ENCODE data around the gene TTC24.
"Not testable (repeated sequence)": the region's sequence is repeated elsewhere in the genome, so short reads cannot be mapped to it uniquely, and the experiment has no call there.

Gene TTC24

DNA sequence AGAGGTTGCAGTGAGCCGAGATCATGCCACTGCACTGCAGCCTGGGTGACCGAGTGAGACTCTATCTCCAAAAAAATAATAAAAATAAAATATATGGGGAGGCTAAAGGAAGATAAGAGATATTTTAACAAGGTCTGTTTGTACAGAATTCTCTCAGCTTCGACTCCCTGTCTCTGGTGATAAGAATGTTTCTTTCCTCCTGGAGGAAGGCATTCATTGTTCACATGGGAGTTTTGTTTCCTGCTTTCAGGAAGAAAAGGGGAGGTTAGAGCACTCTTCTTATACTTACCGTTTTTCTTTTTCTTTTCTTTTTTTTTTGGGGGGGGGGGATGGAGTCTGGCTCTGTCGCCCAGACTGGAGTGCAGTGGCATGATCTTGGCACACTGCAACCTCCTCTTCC is 10.0 kb downstream of the TTC24 start:
- DNase-seq, result no peak

DNA sequence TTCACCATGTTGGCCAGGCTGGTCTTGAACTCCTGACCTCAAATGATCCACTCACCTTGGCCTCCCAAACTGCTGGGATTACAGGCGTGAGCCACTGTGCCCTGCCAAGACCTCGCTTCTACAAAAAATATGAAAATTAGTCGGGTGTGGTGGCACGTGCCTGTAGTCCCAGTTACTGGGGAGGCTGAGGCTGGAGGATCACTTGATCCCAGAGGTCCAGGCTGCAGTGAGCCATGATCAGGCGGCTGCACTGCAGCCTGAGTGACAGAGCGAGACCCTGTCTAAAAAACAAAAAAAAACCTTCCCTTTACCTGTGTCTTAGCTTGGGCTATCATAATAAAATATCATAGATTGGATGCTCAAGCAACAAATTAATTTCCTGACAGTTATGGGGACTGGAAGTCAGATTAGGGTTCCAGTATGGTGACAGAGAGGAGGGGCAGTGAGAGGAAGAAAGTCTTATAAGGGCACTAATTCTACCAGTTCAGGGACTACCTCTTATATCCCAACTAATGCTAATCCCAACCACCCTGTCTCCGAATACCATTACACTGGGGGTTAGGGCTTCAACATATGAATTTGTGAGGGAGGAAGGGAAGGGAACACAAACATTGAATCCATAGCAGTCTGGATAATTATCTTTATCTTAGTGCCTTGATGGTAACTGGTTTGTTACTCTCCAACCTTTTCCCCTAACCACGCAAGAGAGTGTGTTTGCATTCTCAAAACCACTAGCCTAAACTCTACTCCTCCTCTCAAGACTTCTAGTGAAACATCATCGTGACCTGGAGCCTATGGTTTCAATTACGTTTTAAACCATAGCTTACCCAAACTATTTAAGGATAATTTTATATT is 11.0 kb downstream of the TTC24 start:
- DNase-seq, result no peak

DNA sequence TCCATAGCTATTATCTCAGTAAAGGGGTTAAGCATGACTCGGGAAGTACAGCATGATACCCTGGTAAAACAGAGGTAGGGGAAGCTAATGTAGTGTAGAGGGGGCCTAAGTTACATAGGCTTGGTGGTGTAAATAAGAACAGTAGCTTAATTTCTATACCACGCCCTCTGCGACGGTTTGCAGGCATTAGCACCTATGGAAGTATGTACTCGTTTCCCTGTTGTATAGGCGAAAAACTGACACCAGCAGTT is 11.6 kb downstream of the TTC24 start:
- DNase-seq, result no peak

DNA sequence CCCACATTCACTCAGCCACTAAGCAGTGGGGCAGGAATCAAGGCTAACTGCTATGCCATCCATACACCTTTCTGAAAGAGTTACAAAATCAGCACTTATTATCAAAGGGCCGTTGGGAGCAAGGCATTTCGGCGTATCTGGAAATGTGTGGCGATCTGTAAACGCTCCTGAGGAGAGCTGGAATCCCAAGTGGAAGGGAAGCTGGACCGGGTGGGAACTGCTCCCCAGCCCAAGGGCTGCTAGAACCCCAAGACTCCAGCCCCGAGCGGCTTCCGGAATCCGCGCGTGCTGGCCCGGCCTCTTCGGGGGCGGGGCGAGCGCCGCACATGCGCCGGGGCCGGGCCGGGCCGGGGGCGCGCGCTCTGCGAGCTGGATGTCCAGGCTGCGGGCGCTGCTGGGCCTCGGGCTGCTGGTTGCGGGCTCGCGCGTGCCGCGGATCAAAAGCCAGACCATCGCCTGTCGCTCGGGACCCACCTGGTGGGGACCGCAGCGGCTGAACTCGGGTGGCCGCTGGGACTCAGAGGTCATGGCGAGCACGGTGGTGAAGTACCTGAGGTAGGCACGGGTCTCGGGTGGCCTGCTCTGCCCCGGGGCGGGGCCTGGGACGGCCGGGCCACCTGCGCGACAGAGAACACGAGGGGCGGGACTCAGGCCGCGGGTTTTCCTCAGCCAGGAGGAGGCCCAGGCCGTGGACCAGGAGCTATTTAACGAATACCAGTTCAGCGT is 12.1 kb downstream of the TTC24 start, which contains the start of gene NAXE:
TSS of gene NAXE (plus strand) at position 345 of the 726 bp plus-strand sequence. CDS start at position 374, 29 bp downstream.
- DNase-seq, result peak; percentile 33

DNA sequence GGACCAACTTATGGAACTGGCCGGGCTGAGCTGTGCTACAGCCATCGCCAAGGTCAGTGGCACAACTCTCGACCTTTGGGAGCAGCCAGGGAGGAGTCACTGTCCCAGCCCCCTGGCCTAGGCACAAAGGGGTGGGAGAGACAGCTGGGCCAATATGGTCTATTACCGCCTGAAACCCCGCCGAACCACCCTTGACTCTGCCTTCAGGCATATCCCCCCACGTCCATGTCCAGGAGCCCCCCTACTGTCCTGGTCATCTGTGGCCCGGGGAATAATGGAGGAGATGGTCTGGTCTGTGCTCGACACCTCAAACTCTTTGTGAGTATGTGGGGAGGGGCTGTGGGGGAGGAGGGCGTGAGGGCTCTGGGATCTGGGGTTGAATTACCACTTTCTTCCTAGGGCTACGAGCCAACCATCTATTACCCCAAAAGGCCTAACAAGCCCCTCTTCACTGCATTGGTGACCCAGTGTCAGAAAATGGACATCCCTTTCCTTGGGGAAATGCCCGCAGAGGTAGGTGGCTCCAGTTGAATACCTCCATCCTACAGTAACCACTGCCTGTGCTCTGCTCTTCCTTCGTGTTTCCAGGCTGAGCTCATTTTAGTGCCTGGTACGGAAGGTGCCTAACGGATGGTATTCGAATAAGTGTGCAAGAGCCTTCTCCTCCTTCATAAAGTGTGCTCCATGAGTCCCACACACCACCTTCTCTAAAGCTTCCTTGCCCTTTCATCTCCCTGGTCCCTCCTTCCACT is 12.8 kb downstream of the TTC24 start:
- no peak for DNase-seq

DNA sequence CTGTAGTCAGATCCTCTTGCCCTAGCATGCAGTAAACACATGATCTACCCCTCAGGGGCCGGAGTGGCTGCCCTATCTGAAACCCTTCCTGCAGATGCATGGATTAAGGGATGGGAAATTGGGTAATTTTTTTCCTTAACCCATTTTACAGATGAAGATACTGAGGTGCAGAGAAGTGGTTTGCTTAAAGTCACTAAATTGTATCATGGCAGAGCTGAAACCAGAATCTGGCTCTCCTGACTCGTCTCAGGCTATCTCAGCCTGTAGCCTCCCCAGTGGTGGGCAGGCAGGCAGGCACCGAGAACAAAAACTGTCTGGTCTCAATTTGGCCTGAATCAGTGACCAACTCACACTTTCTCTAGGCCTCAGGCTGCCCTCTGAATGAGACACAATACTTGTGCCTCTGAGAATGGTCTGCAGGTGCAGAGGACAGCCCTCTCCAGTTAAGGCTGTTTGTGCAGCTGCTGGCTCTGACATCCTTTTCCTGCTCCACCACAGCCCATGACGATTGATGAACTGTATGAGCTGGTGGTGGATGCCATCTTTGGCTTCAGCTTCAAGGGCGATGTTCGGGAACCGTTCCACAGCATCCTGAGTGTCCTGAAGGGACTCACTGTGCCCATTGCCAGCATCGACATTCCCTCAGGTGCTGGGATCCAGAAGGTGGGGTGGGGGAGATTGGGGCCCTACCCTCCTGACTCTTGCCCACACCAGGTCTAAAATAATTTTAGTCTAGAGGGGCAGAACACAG is 13.6 kb downstream of the TTC24 start:
- no peak for DNase-seq

DNA sequence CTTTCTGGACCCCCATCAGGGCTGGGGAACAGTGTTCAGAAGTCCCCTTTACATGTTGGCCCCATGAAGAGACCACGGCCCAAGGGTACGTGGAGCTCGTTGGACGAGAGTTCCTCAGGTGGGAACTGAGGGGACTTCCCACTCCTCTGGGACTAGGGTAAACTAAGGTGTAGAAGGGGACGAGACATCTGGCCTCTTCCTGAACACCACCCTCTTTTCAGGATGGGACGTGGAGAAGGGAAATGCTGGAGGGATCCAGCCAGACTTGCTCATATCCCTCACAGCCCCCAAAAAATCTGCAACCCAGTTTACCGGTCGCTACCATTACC is 14.1 kb downstream of the TTC24 start:
- no peak for DNase-seq

DNA sequence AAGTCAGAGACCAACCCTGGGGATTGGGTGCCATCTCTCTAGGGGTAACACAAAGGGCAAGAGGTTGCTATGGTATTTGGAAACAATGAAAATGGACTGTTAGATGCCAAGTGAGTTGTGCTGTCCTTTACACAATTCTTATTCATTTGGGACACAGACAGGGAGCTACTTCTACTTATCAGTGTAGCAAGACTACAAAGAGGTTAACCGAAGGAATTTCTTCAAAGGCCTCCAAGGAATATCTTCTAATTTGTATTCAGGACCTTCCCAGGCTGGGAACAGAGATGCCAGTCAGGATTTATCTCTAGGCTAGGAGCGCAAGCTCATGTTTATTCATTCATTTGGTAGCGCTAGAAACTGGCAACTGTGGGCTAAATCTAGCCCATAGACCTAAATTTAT is 14.7 kb downstream of the TTC24 start:
- no peak for DNase-seq

DNA sequence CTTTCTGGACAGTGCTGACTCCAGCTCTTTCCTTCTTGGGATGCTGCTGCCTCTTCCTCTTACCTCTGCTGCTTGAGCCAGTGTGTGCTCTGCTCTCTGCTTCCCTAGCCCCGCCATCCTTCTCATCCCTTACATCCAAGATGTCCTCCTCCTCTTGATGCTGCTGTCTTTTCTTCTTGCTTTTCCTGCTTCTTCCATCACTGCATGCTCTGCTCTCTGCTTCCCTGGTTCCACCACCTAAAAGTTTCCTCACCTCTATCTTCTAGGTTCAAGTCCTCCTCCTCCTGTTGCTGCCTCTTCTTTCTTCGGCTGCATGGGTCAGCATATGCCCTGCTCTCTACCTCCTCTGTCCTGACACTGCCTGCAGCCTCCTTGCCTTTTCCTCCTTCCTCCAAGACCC is 15.5 kb downstream of the TTC24 start:
- DNase-seq, result no peak

DNA sequence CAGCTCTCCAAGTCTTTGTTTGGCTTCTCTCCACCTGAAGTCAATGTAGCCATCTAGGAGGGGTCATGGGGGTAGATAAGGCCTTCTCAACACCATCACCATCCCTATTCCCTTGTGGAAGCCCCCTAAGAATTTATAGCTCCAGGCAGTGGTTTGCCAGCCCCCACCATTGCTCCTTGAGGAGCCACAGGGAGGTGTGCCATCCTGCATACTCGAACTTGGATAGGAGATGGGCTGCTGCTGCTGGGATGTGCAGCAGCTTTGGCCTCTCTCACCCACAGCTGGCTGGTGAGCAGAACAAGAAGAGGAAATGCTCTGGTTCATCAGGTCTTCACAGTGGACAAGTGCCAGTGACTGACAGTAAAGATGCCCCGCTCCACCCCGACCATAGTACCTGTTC is 16.9 kb downstream of the TTC24 start:
- no peak for DNase-seq

DNA sequence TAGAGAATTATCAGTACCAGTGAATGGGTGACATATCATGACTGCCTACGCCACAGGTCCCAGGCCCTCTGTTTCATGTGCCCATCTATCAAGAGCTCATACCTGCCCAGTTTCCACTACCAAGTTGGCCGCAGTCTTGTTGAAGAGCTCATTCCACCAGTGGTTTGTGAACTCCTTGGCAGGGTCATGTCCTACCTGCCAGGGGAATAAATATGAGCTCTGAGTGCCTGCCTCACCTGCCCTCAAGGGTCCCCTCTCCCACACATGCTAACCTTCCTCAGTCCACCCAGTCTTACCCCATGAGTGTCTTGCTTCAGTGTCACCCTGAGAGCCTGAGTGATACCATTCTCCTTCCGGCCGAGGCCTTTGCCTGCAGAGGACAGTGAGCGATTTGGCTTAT is 18.6 kb downstream of the TTC24 start:
- no peak for DNase-seq

DNA sequence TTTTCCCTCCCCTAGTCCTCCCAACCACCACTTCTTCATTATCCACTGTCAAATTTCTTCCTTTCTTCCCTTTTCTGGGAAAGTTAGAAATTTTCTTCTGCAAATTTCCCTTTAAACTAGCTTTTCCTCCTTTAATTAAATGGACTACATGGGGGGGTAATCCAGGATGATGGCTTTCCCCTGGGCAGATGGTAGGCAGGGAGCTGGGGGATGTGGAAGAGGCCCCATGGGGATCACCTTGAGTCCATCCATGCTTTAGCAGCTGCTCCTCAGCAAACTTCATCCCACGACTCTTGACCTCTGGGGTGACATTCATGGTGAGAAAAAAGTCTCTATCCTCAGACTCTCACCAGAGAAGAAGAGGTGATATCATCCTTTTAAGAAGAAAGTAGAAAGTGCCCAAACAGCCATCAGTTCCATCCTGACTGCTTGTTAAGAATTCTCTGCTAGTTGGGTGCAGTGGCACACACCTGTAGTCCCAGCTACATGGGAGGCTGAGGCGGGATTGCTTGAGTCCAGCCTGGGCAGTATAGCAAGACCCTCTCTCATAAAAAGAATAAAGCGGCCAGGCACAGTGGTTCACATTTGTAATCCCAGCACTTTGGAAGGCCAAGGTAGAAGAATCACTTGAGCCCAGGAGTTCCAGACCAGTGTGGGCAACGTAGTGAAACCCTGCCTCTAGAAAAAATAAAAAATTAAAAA is 19.4 kb downstream of the TTC24 start:
- DNase-seq, result no peak

DNA sequence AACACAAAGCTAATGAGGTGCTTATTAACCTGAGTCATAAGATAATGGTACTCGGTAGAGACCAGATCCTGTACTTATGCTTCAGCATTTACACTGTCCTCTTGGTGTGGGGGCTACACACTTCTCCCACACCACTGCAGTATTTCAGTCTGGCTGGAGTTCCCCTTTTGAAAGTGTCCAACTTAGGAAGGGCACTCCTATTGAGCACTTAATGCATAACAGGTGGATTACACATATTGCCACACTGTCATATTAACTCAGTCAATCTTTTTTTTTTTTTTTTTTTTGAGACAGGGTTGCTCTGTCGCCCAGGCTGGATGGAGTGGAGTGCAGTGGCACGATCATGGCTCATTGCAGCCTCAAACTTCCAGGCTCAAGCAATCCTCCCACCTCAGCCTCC is 20.3 kb downstream of the TTC24 start:
- DNase-seq, result no peak

DNA sequence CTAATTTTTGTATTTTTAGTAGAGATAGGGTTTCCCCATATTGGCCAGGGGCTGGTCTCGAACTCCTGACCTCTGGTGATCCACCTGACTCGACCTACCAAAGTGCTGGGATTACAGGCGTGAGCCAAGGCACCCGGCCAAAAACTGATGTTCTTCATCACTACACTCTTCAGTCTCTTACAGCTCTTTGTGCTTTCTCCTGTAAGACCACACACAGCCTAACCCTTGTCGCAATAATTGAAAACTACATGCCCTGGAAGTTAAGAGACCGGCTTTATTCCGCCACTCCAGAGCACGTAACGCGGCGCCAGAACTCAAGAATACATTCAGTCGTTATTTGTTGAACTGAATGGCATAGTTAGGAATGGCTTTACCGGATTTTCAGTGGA is 21.2 kb downstream of the TTC24 start:
- no peak for DNase-seq

DNA sequence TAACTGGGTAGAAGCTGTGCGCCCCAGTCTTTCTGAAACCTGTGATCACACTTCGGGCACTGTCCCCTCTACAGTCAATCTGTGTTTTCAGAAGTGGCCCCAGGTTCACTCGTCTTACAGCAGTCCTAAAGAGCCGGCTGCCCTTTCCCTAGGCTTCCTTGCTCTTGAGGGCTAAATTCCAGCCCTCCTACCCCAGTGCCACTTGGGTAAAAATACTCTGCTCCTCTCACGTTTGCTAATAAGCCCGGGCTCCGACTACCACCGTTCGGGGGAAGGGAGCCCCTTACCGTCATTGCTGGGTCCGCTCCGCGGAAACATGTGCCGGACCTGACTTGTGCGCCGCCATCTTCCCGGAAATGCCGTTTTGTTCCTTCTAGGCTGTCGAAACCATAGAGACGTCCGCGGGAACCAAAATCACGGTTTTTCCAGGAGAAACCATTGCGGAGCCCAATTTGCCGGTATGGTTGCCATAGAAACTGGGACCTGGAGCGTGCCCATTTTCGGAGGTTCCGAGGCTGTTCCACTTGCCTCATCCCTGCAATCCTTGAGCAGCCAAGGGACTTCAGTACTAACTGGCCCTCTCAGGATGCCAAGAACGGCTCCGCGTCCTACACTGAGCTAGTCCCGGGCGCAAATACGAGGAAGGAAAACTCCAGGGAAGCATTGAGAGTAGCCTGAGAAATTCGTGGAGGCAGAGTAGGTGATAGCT is 21.8 kb downstream of the TTC24 start, which contains the start of gene GPATCH4:
TSS of gene GPATCH4 (minus strand) at position 358 of the 709 bp plus-strand sequence.
- DNase-seq, result peak; percentile 70

DNA sequence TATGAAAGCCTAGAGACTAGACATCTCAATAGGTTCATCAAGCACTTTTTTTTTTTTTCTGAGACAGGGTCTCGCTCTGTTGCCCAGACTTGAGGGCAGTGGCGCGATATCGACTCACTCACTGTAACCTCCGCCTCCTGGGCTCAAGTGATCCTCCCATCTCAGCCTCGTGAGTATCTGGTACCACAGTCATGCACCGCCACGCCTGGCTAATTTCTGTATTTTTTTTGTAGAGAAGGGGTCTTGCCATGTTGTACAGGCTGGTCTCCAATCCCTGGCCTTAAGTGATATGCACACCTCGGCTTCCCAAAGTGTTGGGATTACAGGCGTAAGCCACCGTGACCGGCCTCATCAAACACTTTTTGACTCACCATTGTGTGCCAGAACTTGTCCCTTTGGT is 22.4 kb downstream of the TTC24 start:
- no peak for DNase-seq

DNA sequence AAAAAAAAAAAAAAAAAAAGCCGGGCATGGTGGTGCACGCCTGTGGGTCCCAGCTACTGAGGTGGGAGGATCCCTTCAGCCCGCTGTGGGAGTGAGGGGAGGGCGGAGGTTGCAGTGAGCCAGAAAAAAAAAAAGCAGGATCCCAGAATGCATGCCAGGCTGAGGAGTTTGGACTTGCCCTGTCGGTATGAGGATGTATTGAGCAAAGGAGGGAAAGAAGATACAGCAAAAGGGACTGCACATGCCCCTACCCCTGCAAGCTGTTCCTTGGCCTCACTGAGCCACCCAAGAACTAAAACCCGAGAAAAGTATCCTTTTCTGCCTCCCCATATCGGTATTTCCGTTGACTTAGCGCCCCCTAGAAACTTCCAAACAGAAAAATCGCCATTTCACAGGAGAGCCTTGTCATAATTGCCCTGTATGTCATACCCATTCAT is 23.1 kb downstream of the TTC24 start:
- no peak for DNase-seq

DNA sequence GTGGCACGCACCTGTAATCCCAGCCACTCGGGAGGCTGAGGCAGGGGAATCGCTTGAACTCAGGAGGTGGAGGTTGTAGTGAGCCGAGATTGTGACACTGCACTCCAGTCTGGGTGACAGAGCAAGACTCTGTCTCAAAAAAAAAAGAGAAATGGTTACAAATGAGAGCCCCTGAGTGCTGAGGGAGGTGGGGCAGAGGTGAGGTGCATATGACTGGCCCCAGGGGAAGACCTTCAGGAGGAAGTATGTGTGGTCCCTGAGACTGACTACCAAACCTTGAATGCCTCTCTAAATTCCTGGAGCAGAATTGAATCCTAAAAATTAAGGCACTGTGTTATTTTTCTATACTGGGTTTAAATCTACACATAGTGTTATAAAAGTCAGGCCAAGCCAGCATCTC is 27.8 kb downstream of the TTC24 start:
- DNase-seq, result not testable (repeated sequence)

DNA sequence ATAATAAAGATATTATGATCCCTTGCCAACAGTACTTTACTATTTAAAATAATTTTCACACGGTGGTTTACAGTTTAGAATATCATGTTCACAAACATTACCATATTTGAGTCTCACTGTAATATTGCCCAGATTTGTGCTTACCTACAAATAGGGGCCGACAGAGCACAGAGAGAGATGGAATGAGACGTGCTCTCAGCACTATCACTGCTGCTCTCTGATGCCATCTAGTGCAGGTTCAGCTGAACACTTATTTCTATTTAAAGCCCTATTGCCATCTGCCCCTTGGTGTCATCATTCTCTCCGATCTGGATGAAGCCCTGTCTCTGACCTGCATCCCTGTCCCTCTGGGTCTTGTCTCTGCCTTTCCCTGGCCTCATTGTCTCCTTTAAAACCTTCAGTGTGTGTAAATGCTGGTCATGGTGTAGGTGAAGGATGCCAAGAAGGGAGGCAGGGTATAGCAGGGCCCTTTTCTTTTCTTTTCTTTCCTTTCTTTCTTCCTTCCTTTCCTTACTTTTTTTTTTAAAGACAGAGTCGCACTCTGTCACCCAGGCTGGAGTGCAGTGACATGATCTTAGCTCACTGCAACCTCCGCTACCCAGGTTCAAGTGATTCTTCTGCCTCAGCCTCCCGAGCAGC is 28.6 kb downstream of the TTC24 start:
- DNase-seq, result peak; percentile 30

DNA sequence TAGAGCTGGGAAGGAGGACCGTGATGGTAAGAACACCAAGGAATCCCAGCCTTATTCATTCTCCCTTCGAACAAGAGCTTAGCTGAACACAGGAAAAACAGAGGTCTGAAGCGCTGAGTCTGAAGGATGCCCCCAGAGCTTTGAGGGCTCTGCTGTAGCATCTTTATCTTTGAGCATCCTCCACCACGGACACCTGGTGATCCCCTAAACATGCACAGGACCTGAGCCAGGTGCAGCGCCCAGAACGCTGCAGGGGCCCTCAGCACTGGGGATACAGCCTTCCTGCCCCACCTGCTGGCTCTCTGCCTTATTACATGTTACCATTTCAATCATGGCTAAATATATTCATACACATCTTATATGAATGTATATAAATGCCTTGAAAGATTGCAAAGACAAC is 29.5 kb downstream of the TTC24 start:
- DNase-seq, result peak; percentile 28

DNA sequence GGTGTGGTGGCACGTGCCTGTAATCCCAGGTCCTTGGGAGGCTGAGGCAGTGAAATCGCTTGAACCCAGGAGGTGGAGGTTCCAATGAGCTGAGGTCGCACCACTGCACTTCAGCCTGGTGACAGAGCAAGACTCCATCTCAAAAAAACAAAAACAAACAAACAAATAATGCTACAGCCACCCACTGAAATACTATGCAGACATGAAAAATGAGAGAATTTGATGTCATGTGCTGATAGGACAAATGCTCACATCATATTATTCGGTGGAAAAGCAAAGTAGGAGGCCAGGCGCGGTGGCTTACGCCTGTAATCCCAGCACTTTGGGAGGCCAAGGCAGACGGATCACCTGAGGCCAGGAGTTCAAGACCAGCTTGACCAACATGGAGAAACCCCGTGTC is 30.5 kb downstream of the TTC24 start:
- not testable (repeated sequence) for DNase-seq
